Dedifferentiated amniotic fluid mesenchymal stem cell (primary cell): ENCODE measurements around the gene WASHC2A.
"Not testable (repeated sequence)": the region's sequence is repeated elsewhere in the genome, so short reads cannot be mapped to it uniquely, and the experiment has no call there.

Source experiments
- DNase-seq: peaks from one replicate; pipeline ENCODE4 v3.0.0-alpha.2; 2016; ENCODE audit errors: extremely low spot score

Gene WASHC2A

GRCh38 chr10:50145575-50145974 is 77.8 kb downstream of the WASHC2A start:
- not testable (repeated sequence) for DNase-seq

- DNase-seq, result no peak
These were observed 85.1 kb downstream of the WASHC2A start for GRCh38 chr10:50152792-50153272.

GRCh38 chr10:50157868-50158267 is 90.1 kb downstream of the WASHC2A start:
- DNase-seq, result not testable (repeated sequence)

- DNase-seq, result not testable (repeated sequence)
These were observed 92.1 kb downstream of the WASHC2A start for GRCh38 chr10:50159856-50160255.

GRCh38 chr10:50165038-50165437 is 97.3 kb downstream of the WASHC2A start:
- not testable (repeated sequence) for DNase-seq

- not testable (repeated sequence) for DNase-seq
These were observed 100.1 kb downstream of the WASHC2A start for GRCh38 chr10:50167833-50168232.

- DNase-seq, result not testable (repeated sequence)
These were observed 101.8 kb downstream of the WASHC2A start for GRCh38 chr10:50169506-50169905.

- not testable (repeated sequence) for DNase-seq
These were observed 107.2 kb downstream of the WASHC2A start for GRCh38 chr10:50174788-50175525.
